SH-SY5Y (cell line): ENCODE data around the gene FBLN5.

ENCODE experiments used
- GATA2 ChIP-seq: IDR thresholded peaks from 2 replicates; pipeline ENCODE4 v1.6.1; 2011; ENCODE audit warnings: mild to moderate bottlenecking, low read depth, low read length
- GATA3 ChIP-seq: IDR thresholded peaks from 2 replicates; pipeline ENCODE4 v1.6.1; 2011; ENCODE audit warnings: low read depth, mild to moderate bottlenecking, low read length, moderate library complexity

- TF ChIP-seq GATA3 (no peak), GATA2 (no peak)
Measured at GRCh38 chr14:91847693-91848092, 99.8 kb downstream of the FBLN5 start.
